ENCODE data around the gene PDHB.

The PDHB gene

GRCh38 chr3:58394339-58394738, 39.3 kb downstream of the PDHB start:
- no peak for DNase-seq

GRCh38 chr3:58392181-58392580, 41.5 kb downstream of the PDHB start:
- no peak for DNase-seq

- DNase-seq, result no peak
These were observed 42.3 kb downstream of the PDHB start for GRCh38 chr3:58391156-58391865.

DNA sequence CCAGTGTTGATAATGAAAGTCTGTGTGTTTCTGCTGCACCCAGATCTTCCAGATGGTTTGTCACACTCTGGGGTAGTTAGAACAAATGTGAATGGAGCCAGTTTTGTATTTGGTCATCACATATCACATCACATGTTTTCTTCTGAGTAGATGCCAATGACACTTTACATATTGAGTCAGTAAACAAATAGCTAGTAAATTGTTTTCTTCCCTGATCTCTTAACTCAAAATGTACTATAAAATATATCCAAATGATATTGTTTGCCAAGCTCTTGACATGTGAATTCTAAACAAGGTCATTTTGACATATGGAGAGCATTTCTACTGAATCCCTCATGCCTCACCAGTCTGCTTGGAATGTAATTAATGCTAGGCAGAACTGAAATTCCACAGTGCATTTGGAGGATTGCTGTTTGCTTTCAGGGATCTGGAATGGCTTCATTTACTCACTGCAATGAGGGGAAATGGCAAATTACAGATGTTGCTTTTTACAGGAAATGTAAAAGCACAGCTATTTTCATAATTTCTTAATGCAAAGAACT, 45.0 kb downstream of the PDHB start:
- DNase-seq, result no peak

- DNase-seq, result no peak
These were observed 45.7 kb downstream of the PDHB start for GRCh38 chr3:58387650-58388546.

- DNase-seq, result no peak
These were observed 46.8 kb downstream of the PDHB start for GRCh38 chr3:58386626-58387365.

DNA sequence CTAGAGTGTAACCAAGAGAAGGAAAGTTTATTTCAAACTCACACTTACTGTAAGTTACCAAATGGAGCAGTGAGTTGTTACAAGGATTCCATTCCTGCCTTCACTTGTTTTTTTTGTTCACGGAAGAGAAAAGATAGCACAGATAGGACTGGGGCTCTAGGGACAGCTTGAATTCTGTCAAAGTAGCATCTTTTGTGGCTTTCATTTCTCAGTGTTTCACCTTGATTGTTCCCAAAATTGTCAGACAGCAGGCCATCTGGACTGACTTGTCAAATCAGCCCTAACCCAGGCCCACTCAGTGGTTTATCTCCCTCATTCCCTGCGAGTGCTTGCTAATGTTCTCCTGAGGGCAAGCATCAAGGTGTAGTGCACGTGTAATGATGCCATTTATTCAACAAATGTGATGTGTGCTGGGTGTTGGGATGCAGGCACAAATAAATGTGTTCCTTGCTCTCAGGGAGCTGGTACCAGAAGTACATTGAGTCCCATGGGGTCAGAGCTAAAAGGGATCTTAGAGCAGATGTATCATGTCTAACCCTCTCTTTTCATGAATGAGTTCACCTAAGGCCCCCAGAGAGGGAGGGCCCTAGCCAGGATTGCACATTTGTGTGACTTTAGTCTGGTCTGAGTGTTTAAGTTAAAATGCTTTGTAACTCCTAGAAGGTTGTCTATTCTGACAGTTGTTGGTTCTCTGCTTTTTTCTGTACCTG, 49.1 kb downstream of the PDHB start:
- DNase-seq, result no peak

GRCh38 chr3:58383904-58384303, 49.7 kb downstream of the PDHB start:
- DNase-seq, result no peak

GRCh38 chr3:58383476-58383875, 50.2 kb downstream of the PDHB start:
- no peak for DNase-seq

DNA sequence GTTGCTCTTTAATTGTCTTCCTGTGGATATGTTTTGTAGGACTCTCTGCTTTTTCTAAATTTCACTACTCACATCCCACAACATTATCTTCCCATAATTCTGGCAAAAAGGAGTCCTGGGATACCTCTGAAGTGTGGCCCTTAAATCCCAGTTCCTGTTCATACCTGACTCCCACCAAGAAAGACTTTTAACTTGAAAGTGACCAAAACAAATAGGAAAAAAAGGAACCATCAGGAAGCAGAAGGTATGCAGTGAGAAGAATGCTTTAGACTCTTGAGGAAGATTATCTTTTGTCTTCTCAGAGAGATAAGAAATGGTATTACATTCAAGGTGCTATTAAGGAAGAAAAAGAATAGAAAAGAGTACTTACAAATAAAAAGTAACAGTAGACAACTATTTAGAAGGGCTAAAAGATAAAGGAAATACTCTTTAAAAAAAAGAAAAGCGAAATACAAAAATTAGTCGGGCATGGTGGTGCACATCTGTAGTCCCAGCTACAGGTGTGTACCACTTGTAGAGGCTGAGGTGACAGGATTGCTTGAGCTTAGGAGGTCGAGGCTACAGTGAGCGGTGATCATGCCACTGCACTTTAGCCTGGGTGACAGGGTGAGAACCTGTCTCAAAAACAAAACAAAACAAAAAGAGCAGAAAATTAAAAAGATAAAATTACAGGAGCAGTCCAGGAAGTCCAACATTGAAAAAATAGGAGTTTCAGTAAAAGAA, 54.1 kb downstream of the PDHB start:
- DNase-seq, result no peak

GRCh38 chr3:58377750-58378149, 55.9 kb downstream of the PDHB start:
- no peak for DNase-seq
